ENCODE measurements around the gene ATP1A3. TPM values are rescaled to one million over a fixed set of nuclear protein-coding genes. Genes with fewer than 3 reads are reported as not detected.
A peak's percentile ranks its signal among the peaks of the same experiment; 100 is the strongest.

Gene ATP1A3
- total RNA-seq, 2 experiments from 2014 or later = 3.2 to 4.6 TPM

GRCh38 chr19:41924151-41925145, 69.6 kb downstream of the ATP1A3 start:
- H3K4me3 ChIP-seq (ENCODE audit: low read length) = no peak overlapping the region
- no peak overlapping the region for H3K27ac Mint-ChIP-seq
- H3K4me1 Mint-ChIP-seq (ENCODE audit: low read depth) = peaks cover 20% of the 10 kb centered on the region
- no peak overlapping the region for H3K27ac ChIP-seq (ENCODE audit: low read depth in 1 of 2, low read length in 2 of 2)
- POLR2A ChIA-PET = interaction anchor here (1.2 kb wide), 1 partner anchor 37 kb away, joined by 4 read pairs; no protein-coding TSS in a partner anchor
- TF ChIP-seq, protein P1, sequence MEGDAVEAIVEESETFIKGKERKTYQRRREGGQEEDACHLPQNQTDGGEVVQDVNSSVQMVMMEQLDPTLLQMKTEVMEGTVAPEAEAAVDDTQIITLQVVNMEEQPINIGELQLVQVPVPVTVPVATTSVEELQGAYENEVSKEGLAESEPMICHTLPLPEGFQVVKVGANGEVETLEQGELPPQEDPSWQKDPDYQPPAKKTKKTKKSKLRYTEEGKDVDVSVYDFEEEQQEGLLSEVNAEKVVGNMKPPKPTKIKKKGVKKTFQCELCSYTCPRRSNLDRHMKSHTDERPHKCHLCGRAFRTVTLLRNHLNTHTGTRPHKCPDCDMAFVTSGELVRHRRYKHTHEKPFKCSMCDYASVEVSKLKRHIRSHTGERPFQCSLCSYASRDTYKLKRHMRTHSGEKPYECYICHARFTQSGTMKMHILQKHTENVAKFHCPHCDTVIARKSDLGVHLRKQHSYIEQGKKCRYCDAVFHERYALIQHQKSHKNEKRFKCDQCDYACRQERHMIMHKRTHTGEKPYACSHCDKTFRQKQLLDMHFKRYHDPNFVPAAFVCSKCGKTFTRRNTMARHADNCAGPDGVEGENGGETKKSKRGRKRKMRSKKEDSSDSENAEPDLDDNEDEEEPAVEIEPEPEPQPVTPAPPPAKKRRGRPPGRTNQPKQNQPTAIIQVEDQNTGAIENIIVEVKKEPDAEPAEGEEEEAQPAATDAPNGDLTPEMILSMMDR (IDR thresholded peaks at IDR 0.05) = no peak
- DNase-seq (no peak), ATAC-seq (ENCODE audit: poor library complexity) (no peak)
- CTCF ChIA-PET = interaction anchor here (1.1 to 1.4 kb wide), 2 partner anchors 51 to 65 kb away, joined by 3 to 5 read pairs; no protein-coding TSS in a partner anchor
- H3K4me3 Mint-ChIP-seq = peak overlapping the region; percentile 16
- intact Hi-C loops (cut with DNase I, micrococcal nuclease) = loop anchor here in 1 of 2 experiments (5.0 kb wide), 1 partner anchor 37 kb away; no protein-coding TSS in a partner anchor
- H3K27me3 Mint-ChIP-seq = peaks cover 10% of the 10 kb centered on the region
- no peaks in the 10 kb centered on the region for H3K9me3 ChIP-seq (ENCODE audit: control insufficient read depth in 1 of 2, insufficient read depth in 1 of 2, low read length in 2 of 2)
- H3K36me3 ChIP-seq (ENCODE audit: insufficient read depth, low read length) = no peaks in the 10 kb centered on the region
- H3K36me3 Mint-ChIP-seq (ENCODE audit: low read depth) = peaks cover 6% of the 10 kb centered on the region
- no peaks in the 10 kb centered on the region for H3K9me3 Mint-ChIP-seq
- peaks cover 0 to 5% of the 10 kb centered on the region in 2 experiments for H3K27me3 ChIP-seq (ENCODE audit: control insufficient read depth in 1 of 2, insufficient read depth in 2 of 2, low read length in 2 of 2)
- peaks cover 33% of the 10 kb centered on the region for H3K4me1 ChIP-seq (ENCODE audit: insufficient read depth, low read length)

DNA sequence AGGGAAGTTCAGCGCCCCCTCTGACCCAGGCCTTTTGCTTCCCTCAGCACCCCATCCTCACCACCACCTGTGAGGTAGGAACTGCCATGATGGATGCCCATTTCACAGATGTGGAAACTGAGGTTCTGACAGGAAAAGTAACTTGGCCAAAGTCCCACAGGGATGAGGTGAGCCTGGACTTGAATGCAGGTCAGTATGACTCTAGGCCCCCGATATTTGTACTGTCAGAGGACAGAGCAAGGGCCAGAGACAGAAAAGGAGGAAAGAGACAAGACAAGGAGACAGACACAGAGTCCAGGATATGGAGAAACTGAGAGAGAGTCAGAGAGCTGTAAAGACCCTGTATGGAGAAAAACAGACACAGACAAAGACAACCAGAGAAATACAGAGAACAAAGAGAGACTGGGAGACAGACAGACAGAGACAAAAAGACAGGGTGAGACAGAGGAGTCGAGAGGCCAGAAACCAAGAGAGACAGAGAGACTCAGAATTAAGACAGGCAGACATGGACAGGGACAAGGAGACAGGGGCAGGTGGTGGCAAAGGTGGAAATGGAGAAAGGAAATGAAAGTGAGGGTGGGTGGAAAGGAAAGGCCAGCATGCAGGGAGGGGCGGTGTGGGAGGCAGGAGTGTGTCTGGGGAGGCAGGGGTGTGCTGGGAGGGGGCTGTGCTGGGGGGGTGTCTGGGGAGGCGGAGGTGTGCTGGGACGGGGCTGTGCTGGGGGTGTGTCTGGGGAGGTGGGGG, 70.8 kb downstream of the ATP1A3 start:
- Mint-ChIP-seq H3K4me3 (no peak overlapping the region), H3K36me3 (ENCODE audit: low read depth) (no peaks in the 10 kb centered on the region), H3K27me3 (peaks cover 10% of the 10 kb centered on the region), H3K27ac (no peak overlapping the region), H3K9me3 (no peaks in the 10 kb centered on the region), H3K4me1 (ENCODE audit: low read depth) (peaks cover 12% of the 10 kb centered on the region)
- TF ChIP-seq, protein P1 (IDR thresholded peaks at IDR 0.05) = no peak
- Histone ChIP-seq H3K4me1 (ENCODE audit: insufficient read depth, low read length) (peaks cover 23% of the 10 kb centered on the region), H3K27ac (ENCODE audit: low read depth in 1 of 2, low read length in 2 of 2) (no peak overlapping the region), H3K36me3 (ENCODE audit: insufficient read depth, low read length) (no peaks in the 10 kb centered on the region), H3K27me3 (ENCODE audit: control insufficient read depth in 1 of 2, insufficient read depth in 2 of 2, low read length in 2 of 2) (peaks cover 5% of the 10 kb centered on the region in 2 experiments), H3K4me3 (ENCODE audit: low read length) (no peak overlapping the region), H3K9me3 (ENCODE audit: control insufficient read depth in 1 of 2, insufficient read depth in 1 of 2, low read length in 2 of 2) (no peaks in the 10 kb centered on the region)
- no peak for DNase-seq
- intact Hi-C loops (cut with DNase I, micrococcal nuclease) = no loop called here
- ChIA-PET CTCF (no interaction called here), POLR2A (no interaction called here)
- no peak for ATAC-seq (ENCODE audit: poor library complexity)

DNA sequence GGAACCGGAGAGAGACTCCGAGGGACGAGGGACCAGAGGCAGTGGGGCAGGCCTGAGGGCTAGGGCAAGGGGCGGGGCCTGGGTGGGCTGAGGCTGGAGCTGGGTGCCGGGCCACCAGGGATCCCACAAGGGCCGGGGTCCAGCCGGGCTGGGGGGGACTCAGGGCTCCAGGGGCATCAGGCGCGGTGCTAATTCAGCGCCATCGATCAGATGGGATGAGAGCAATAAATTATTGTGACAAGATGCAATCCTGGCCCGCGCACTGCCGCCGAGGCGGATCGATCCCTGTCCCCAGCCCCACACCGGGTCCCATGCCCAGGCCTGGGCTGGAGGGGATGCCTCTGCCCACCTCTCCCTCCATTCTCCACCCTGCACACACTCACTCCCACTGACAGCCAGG, 71.4 kb downstream of the ATP1A3 start:
- H3K9me3 Mint-ChIP-seq = no peaks in the 10 kb centered on the region
- peaks cover 24% of the 10 kb centered on the region for H3K4me1 ChIP-seq (ENCODE audit: insufficient read depth, low read length)
- ATAC-seq (ENCODE audit: poor library complexity) (no peak), DNase-seq (no peak)
- intact Hi-C loops (cut with DNase I, micrococcal nuclease) = no loop called here
- H3K4me3 Mint-ChIP-seq = no peak overlapping the region
- no peak overlapping the region for H3K27ac Mint-ChIP-seq
- peaks cover 12% of the 10 kb centered on the region for H3K4me1 Mint-ChIP-seq (ENCODE audit: low read depth)
- POLR2A ChIA-PET = interaction anchor here (2.2 kb wide), 1 partner anchor 35 kb away, joined by 13 read pairs; no protein-coding TSS in a partner anchor
- H3K9me3 ChIP-seq (ENCODE audit: control insufficient read depth in 1 of 2, insufficient read depth in 1 of 2, low read length in 2 of 2) = no peaks in the 10 kb centered on the region
- peaks cover 5 to 8% of the 10 kb centered on the region in 2 experiments for H3K27me3 ChIP-seq (ENCODE audit: control insufficient read depth in 1 of 2, insufficient read depth in 2 of 2, low read length in 2 of 2)
- no peak overlapping the region for H3K27ac ChIP-seq (ENCODE audit: low read depth in 1 of 2, low read length in 2 of 2)
- no peaks in the 10 kb centered on the region for H3K36me3 Mint-ChIP-seq (ENCODE audit: low read depth)
- CTCF ChIA-PET = no interaction called here
- H3K27me3 Mint-ChIP-seq = peaks cover 10% of the 10 kb centered on the region
- no peak overlapping the region for H3K4me3 ChIP-seq (ENCODE audit: low read length)
- TF ChIP-seq, protein P1 (IDR thresholded peaks at IDR 0.05) = no peak
- no peaks in the 10 kb centered on the region for H3K36me3 ChIP-seq (ENCODE audit: insufficient read depth, low read length)

All from CD4-positive, alpha-beta T cell (primary cell).